Dendritic cell treated with granulocyte-macrophage colony-stimulating factor and Interleukin-4, amounts not matched to agents 40 ng/mL and 50 ng/mL, for 4 days (primary cell): ENCODE measurements around the gene MPV17L.
A peak's percentile ranks its signal among the peaks of the same experiment; 100 is the strongest.
"Not testable (repeated sequence)": the region's sequence is repeated elsewhere in the genome, so short reads cannot be mapped to it uniquely, and the experiment has no call there.

Source experiments
- H3K27ac Mint-ChIP-seq: one replicate; pipeline ENCODE4 v1.8.0; 2022; ENCODE audit warnings: mild to moderate bottlenecking, mixed read lengths
- H3K27me3 Mint-ChIP-seq: one replicate; pipeline ENCODE4 v1.8.0; 2022; ENCODE audit warnings: mild to moderate bottlenecking, mixed read lengths
- H3K36me3 Mint-ChIP-seq: one replicate; pipeline ENCODE4 v1.8.0; 2022; ENCODE audit warnings: low read depth, mixed read lengths
- H3K4me1 Mint-ChIP-seq: one replicate; pipeline ENCODE4 v1.8.0; 2022; ENCODE audit warnings: low read depth, mixed read lengths
- H3K4me3 Mint-ChIP-seq: one replicate; pipeline ENCODE4 v1.8.0; 2022; ENCODE audit warnings: mild to moderate bottlenecking, moderate library complexity, mixed read lengths
- H3K9me3 Mint-ChIP-seq: one replicate; pipeline ENCODE4 v1.8.0; 2022; ENCODE audit warnings: mixed read lengths
- intact Hi-C: fragments of 100-400 bp; cut with micrococcal nuclease; formaldehyde crosslinking; loops from one replicate; pipeline ENCODE4 v1.15.0; 2022

MPV17L gene

GRCh38 chr16:15425861-15426260 is 30.3 kb downstream of the MPV17L start:
- Mint-ChIP-seq H3K4me1 (no peaks in the 10 kb centered on the region), H3K27me3 (peaks cover 12% of the 10 kb centered on the region), H3K27ac (no peak overlapping the region), H3K36me3 (no peaks in the 10 kb centered on the region), H3K4me3 (no peak overlapping the region), H3K9me3 (no peaks in the 10 kb centered on the region)
- intact Hi-C loops: loop anchor here (10.0 kb wide), 1 partner anchor 199 kb away; no protein-coding TSS in a partner anchor

- Mint-ChIP-seq H3K9me3 (no peaks in the 10 kb centered on the region), H3K27ac (no peak overlapping the region), H3K4me1 (no peaks in the 10 kb centered on the region), H3K4me3 (no peak overlapping the region), H3K27me3 (peaks cover 13% of the 10 kb centered on the region), H3K36me3 (no peaks in the 10 kb centered on the region)
- intact Hi-C loops: loop anchor here (1.0 to 10.0 kb wide), 2 partner anchors 198 to 278 kb away; no protein-coding TSS in a partner anchor
Observed at GRCh38 chr16:15426796-15427195, 31.2 kb downstream of the MPV17L start.

GRCh38 chr16:15427648-15428239 is 32.2 kb downstream of the MPV17L start:
- H3K27me3 Mint-ChIP-seq: peaks cover 13% of the 10 kb centered on the region
- H3K9me3 Mint-ChIP-seq: no peaks in the 10 kb centered on the region
- H3K4me1 Mint-ChIP-seq: no peaks in the 10 kb centered on the region
- intact Hi-C loops: loop anchor here (1.0 to 10.0 kb wide), 2 partner anchors 197 to 277 kb away; no protein-coding TSS in a partner anchor
- no peak overlapping the region for H3K27ac Mint-ChIP-seq
- H3K36me3 Mint-ChIP-seq: no peaks in the 10 kb centered on the region
- no peak overlapping the region for H3K4me3 Mint-ChIP-seq

GRCh38 chr16:15430884-15431283 is 35.3 kb downstream of the MPV17L start:
- H3K4me3 Mint-ChIP-seq, H3K9me3 Mint-ChIP-seq, intact Hi-C loops, H3K27ac Mint-ChIP-seq, H3K4me1 Mint-ChIP-seq, H3K36me3 Mint-ChIP-seq: not testable (repeated sequence)
- H3K27me3 Mint-ChIP-seq: peaks cover 39% of the 10 kb centered on the region

GRCh38 chr16:15434079-15434424 is 38.5 kb downstream of the MPV17L start:
- H3K27me3 Mint-ChIP-seq: peaks cover 51% of the 10 kb centered on the region
- H3K4me1 Mint-ChIP-seq: peaks cover 5% of the 10 kb centered on the region
- H3K4me3 Mint-ChIP-seq: no peak overlapping the region
- no peaks in the 10 kb centered on the region for H3K36me3 Mint-ChIP-seq
- H3K27ac Mint-ChIP-seq: no peak overlapping the region
- H3K9me3 Mint-ChIP-seq: no peaks in the 10 kb centered on the region
- intact Hi-C loops: no loop called here

GRCh38 chr16:15434425-15435215 is 39.1 kb downstream of the MPV17L start, which contains the start of gene BMERB1:
BMERB1 (plus strand) TSS chr16:15434588; CDS start chr16:15434654, 66 bp downstream.
- Mint-ChIP-seq H3K27ac (no peak within 1 kb of the TSS), H3K36me3 (no peaks in the 10 kb centered on the region), H3K4me3 (peak within 1 kb of the TSS; percentile 69), H3K27me3 (peaks cover 51% of the 10 kb centered on the region), H3K9me3 (no peaks in the 10 kb centered on the region), H3K4me1 (peaks cover 5% of the 10 kb centered on the region)
- intact Hi-C loops: no loop called here

GRCh38 chr16:15435216-15435864 is 39.8 kb downstream of the MPV17L start:
- Mint-ChIP-seq H3K4me1 (peaks cover 5% of the 10 kb centered on the region), H3K27me3 (peaks cover 53% of the 10 kb centered on the region), H3K4me3 (peak overlapping the region; percentile 69), H3K36me3 (no peaks in the 10 kb centered on the region), H3K9me3 (no peaks in the 10 kb centered on the region), H3K27ac (no peak overlapping the region)
- intact Hi-C loops: no loop called here

- peaks cover 5% of the 10 kb centered on the region for H3K4me1 Mint-ChIP-seq
- peaks cover 36% of the 10 kb centered on the region for H3K27me3 Mint-ChIP-seq
- H3K9me3 Mint-ChIP-seq: no peaks in the 10 kb centered on the region
- H3K4me3 Mint-ChIP-seq: no peak overlapping the region
- intact Hi-C loops: no loop called here
- no peak overlapping the region for H3K27ac Mint-ChIP-seq
- H3K36me3 Mint-ChIP-seq: no peaks in the 10 kb centered on the region
Observed at GRCh38 chr16:15439102-15439501, 43.5 kb downstream of the MPV17L start.

- intact Hi-C loops: no loop called here
- Mint-ChIP-seq H3K27ac (no peak overlapping the region), H3K4me1 (peaks cover 5% of the 10 kb centered on the region), H3K9me3 (no peaks in the 10 kb centered on the region), H3K27me3 (peaks cover 32% of the 10 kb centered on the region), H3K36me3 (no peaks in the 10 kb centered on the region), H3K4me3 (no peak overlapping the region)
Observed at GRCh38 chr16:15439521-15439920, 44.0 kb downstream of the MPV17L start.

- no peaks in the 10 kb centered on the region for H3K4me1 Mint-ChIP-seq
- no peaks in the 10 kb centered on the region for H3K36me3 Mint-ChIP-seq
- intact Hi-C loops: no loop called here
- H3K9me3 Mint-ChIP-seq: peaks cover 10% of the 10 kb centered on the region
- H3K27me3 Mint-ChIP-seq: peaks cover 19% of the 10 kb centered on the region
- no peak overlapping the region for H3K4me3 Mint-ChIP-seq
- H3K27ac Mint-ChIP-seq: no peak overlapping the region
Observed at GRCh38 chr16:15440852-15441251, 45.3 kb downstream of the MPV17L start.

GRCh38 chr16:15442140-15442539 is 46.6 kb downstream of the MPV17L start:
- intact Hi-C loops, H3K27ac Mint-ChIP-seq, H3K4me1 Mint-ChIP-seq: not testable (repeated sequence)

GRCh38 chr16:15443753-15444152 is 48.2 kb downstream of the MPV17L start:
- Mint-ChIP-seq H3K27ac (no peak overlapping the region), H3K36me3 (no peaks in the 10 kb centered on the region), H3K4me3 (no peak overlapping the region), H3K9me3 (peaks cover 10% of the 10 kb centered on the region), H3K27me3 (peaks cover 5% of the 10 kb centered on the region), H3K4me1 (no peaks in the 10 kb centered on the region)
- intact Hi-C loops: no loop called here

More at GRCh38 chr16:15442140-15442539, 46.6 kb downstream of the MPV17L start:
- Mint-ChIP-seq H3K9me3 (peaks cover 10% of the 10 kb centered on the region), H3K27me3 (peaks cover 11% of the 10 kb centered on the region)
- not testable (repeated sequence) for H3K4me3 Mint-ChIP-seq, H3K36me3 Mint-ChIP-seq

GRCh38 chr16:15444264-15444663 is 48.7 kb downstream of the MPV17L start:
- intact Hi-C loops: no loop called here

GRCh38 chr16:15445450-15445849 is 49.9 kb downstream of the MPV17L start:
- Mint-ChIP-seq H3K9me3 (peaks cover 10% of the 10 kb centered on the region), H3K27me3 (peaks cover 1% of the 10 kb centered on the region), H3K4me3 (no peak overlapping the region), H3K36me3 (no peaks in the 10 kb centered on the region), H3K27ac (no peak overlapping the region), H3K4me1 (no peaks in the 10 kb centered on the region)
- intact Hi-C loops: no loop called here

More at GRCh38 chr16:15444264-15444663, 48.7 kb downstream of the MPV17L start:
- Mint-ChIP-seq H3K9me3 (peaks cover 10% of the 10 kb centered on the region), H3K27me3 (peaks cover 5% of the 10 kb centered on the region), H3K27ac (no peak overlapping the region), H3K36me3 (no peaks in the 10 kb centered on the region), H3K4me1 (no peaks in the 10 kb centered on the region), H3K4me3 (no peak overlapping the region)
